Stimulated activated CD8-positive, alpha-beta memory T cell treated with anti-CD3 and anti-CD28 coated beads, Interleukin-12 subunit alpha, Interleukin-12 subunit beta, amount 100 ng/mL, for 24 hours (primary cell): Measurements from ENCODE around the gene ABHD17A.

Experiments
- DNase-seq: peaks from one replicate; pipeline ENCODE4 v3.0.0-alpha.2; 2020; ENCODE audit errors: extremely low read depth

Gene ABHD17A

GRCh38 chr19:1853295-1854038, 31.8 kb downstream of the ABHD17A start:
- DNase-seq: no peak

GRCh38 chr19:1852581-1853128, 32.6 kb downstream of the ABHD17A start:
- no peak for DNase-seq

GRCh38 chr19:1851654-1852580, 33.4 kb downstream of the ABHD17A start:
- no peak for DNase-seq

GRCh38 chr19:1850809-1851653, 34.3 kb downstream of the ABHD17A start:
- no peak for DNase-seq

- DNase-seq: no peak
These were observed 35.4 kb downstream of the ABHD17A start for GRCh38 chr19:1849886-1850398.

GRCh38 chr19:1849132-1849474, 36.2 kb downstream of the ABHD17A start:
- DNase-seq: no peak

- DNase-seq: peak; percentile 81
These were observed 36.7 kb downstream of the ABHD17A start, which contains the start of gene REXO1 for GRCh38 chr19:1848399-1849131. REXO1 (minus strand) TSS chr19:1848483; CDS start chr19:1848358, 125 bp downstream.

- no peak for DNase-seq
These were observed 37.5 kb downstream of the ABHD17A start for GRCh38 chr19:1847684-1848398.

- no peak for DNase-seq
These were observed 38.0 kb downstream of the ABHD17A start for GRCh38 chr19:1847348-1847683.

GRCh38 chr19:1846517-1847204, 38.6 kb downstream of the ABHD17A start:
- no peak for DNase-seq

GRCh38 chr19:1845642-1846041, 39.7 kb downstream of the ABHD17A start:
- no peak for DNase-seq

GRCh38 chr19:1845125-1845515, 40.2 kb downstream of the ABHD17A start:
- no peak for DNase-seq

GRCh38 chr19:1844513-1845124, 40.7 kb downstream of the ABHD17A start:
- DNase-seq: no peak

- DNase-seq: no peak
These were observed 41.5 kb downstream of the ABHD17A start for GRCh38 chr19:1843646-1844394.

- DNase-seq: no peak
These were observed 42.2 kb downstream of the ABHD17A start for GRCh38 chr19:1843116-1843515.

- DNase-seq: no peak
These were observed 43.9 kb downstream of the ABHD17A start for GRCh38 chr19:1841209-1841924.

GRCh38 chr19:1840541-1841115, 44.7 kb downstream of the ABHD17A start:
- DNase-seq: no peak
